Stimulated activated CD4-positive, alpha-beta T cell treated with anti-CD3 and anti-CD28 coated beads, Interleukin-1b, Interleukin-23, amount 100 ng/mL, for 48 hours (primary cell): ENCODE data around the gene PIRT.

Experiments used
- DNase-seq: peaks from one replicate; pipeline ENCODE4 v3.0.0-alpha.2; 2020

Gene PIRT

GRCh38 chr17:10785295-10785694 lies 52.6 kb downstream of the PIRT start:
- DNase-seq: no peak

DNA sequence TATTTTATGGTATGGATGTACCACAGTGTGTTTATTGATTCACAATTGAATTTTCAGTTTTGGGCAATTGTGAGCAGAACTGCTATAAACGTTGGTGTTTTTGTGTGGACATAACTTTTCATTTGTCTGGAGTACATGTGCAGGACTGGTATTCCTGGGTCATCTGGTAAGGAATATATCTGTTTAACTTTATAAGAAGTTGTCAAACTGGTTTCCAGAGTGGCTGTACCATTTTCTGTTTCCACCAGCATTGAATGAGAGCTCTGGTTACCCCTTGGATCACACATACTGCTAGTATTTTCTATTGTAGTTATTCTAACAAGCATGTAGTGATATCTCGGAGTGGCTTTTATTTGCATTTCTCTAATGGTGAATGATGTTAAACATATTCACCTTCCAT lies 58.3 kb downstream of the PIRT start:
- DNase-seq: no peak

DNA sequence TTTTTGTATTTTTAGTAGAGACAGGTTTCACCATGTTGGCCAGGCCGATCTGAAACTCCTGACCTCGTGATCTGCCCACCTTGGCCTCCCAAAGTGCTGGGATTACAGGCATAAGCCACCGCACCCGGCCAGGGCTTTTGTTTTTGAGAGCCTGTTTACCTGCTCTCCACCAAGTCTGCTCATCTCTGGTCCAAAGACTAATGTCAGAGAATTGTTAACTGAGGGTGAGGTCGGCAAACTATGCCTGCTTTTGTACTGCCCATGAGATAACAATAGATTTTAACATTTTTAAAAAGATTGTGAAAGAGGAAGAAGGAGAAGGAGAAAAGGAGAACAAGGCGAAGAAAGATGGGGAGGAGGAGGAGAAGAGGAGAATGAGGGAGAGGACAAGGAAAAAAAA lies 60.0 kb downstream of the PIRT start:
- no peak for DNase-seq

DNA sequence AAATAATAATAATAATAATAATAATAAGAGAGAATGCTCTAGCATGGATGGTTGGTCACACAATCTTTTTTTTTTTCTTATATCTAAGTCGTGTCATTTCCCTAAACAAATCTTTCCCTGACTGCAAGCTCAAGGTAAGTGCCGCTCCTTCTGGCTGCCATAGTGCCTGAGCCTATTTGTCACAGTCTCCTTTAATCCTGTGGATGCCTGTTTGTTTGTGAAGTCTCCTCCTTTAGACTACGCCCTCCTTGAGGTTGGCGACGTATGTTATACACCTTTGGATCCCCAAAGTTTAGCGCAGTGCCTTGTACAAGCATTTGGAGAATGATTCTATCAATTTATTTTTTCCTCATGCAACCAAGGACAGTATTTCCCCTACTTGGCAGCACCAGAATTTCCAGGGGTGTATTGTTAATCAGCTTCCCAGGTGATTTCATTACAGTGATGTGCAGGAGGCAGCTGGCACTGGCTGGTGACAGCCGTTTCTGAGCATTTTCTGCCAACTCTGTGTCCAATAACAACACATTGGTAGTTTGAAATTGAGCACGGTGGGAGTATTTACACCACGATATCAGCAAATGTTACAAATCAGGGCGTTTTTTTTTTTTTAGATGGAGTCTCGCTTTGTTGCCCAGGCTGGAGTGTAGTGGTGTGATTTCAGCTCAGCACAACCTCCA lies 60.6 kb downstream of the PIRT start:
- DNase-seq: no peak

GRCh38 chr17:10776381-10776780 lies 61.5 kb downstream of the PIRT start:
- no peak for DNase-seq

- no peak for DNase-seq
Measured at GRCh38 chr17:10775740-10776356, 62.0 kb downstream of the PIRT start.

- no peak for DNase-seq
Measured at GRCh38 chr17:10775058-10775457, 62.8 kb downstream of the PIRT start.

GRCh38 chr17:10773391-10773790 lies 64.5 kb downstream of the PIRT start:
- DNase-seq: no peak
